NCI-H1436 treated with DMSO at 0.1 percent for 48 hours (cell line): ENCODE measurements around the gene FAM8A1.
"Not testable (repeated sequence)": the region's sequence is repeated elsewhere in the genome, so short reads cannot be mapped to it uniquely, and the experiment has no call there.

ENCODE experiments used
- DNase-seq: peaks from one replicate; lab custom pipeline; 2025; lab: John Stamatoyannopoulos, UW

The FAM8A1 gene, protein sequence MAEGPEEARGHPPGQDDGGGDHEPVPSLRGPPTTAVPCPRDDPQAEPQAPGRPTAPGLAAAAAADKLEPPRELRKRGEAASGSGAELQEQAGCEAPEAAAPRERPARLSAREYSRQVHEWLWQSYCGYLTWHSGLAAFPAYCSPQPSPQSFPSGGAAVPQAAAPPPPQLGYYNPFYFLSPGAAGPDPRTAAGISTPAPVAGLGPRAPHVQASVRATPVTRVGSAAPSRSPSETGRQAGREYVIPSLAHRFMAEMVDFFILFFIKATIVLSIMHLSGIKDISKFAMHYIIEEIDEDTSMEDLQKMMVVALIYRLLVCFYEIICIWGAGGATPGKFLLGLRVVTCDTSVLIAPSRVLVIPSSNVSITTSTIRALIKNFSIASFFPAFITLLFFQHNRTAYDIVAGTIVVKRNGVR

GRCh38 chr6:17599877-17600526, at the start of gene FAM8A1:
Gene FAM8A1, plus strand, starts transcription at chr6:17600302. Its CDS starts 108 bp downstream, at chr6:17600410.
- DNase-seq, result peak; percentile 46

DNA sequence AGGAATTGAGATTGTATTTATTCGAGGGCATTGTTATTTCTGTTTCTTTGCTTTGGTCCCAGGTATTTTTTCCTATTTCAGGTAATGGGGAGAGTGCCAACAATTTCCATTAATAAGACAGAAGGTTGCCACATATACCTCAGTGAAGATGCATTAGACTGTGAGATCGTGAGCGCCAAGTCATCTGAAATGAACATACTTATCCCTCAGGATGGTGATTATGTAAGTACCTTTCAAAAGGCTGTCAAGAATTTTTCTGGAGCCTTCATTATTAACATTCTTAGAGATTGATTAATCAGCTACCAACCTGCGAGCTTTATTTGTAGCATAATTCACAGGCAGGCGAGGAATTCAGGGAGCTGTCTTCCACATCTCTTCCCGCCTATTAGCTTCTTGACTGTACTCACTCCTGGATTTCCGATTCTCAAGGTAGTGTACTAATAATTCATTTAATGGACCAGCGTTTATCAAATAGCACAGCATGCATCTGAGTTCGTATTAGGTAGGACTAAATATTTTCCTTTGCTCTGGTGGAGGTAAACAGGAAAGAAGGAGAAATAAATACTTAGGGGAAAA, 48.6 kb upstream of the FAM8A1 start:
- DNase-seq, result no peak

- DNase-seq, result no peak
Measured at GRCh38 chr6:17552861-17553260, 47.2 kb upstream of the FAM8A1 start.

GRCh38 chr6:17556014-17556413, 44.1 kb upstream of the FAM8A1 start:
- DNase-seq, result no peak

GRCh38 chr6:17562636-17563035, 37.5 kb upstream of the FAM8A1 start:
- no peak for DNase-seq

GRCh38 chr6:17565399-17565798, 34.7 kb upstream of the FAM8A1 start:
- DNase-seq, result no peak

GRCh38 chr6:17574866-17575560, 25.1 kb upstream of the FAM8A1 start:
- DNase-seq, result no peak

DNA sequence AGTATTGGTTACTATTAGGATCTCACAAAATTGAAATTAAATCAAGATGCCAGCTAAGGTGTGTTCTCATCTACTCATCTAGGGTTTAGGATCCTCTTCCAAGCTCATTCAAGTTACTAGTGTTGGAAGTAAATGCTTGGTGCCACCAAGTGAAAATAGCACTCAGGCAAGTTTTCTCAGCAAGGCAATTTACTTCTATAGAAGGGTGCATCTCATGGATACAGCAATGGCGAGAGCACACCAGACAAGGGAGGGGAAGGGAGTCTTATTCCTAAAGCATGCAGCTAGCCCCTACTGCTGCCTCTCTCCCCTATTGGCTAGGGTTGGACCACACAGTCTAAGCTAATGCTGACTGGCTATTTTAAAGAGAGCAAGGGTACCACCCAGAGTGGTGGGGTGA, 23.0 kb upstream of the FAM8A1 start:
- no peak for DNase-seq

DNA sequence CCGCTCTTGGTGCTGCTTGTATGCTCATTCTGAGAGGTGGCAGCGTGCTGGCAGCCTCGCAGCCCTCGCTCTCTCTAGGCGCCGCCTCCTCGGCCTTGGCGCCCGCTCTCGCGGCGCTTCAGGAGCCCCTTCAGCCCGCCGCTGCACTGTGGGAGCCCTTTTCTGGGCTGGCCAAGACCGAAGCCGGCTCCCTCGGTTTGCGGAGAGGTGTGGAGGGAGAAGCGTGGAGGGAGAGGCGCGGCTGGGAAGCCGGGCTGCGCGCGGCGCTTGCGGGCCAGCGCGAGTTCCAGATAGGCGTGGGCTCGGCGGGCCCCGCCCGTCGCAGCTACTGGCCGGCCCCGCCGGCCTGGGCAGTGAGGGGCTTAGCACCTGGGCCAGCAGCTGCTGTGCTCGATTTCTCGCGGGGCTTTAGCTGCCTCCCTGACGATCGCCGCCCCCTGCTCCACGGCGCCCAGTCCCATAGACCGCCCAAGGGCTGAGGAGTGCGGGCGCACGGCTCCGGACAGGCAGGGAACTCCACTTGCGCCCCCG, 19.5 kb upstream of the FAM8A1 start:
- DNase-seq, result no peak

DNA sequence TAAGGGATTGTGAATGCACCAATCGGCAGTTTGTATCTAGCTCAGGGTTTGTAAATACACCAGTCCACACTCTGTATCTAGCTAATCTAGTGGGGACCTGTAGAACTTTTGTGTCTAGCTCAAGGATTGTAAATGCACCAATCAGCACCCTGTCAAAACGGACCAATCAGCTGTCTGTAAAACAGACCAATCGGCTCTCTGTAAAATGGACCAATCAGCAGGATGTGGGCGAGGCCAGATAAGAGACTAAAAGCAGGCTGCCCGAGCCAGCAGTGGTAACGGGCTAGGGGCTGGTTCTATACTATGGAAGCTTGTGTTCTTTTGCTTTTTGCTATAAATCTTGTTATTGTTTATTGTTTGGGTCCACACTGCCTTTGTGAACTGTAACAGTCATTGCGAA, 18.8 kb upstream of the FAM8A1 start:
- DNase-seq, result not testable (repeated sequence)

- no peak for DNase-seq
Measured at GRCh38 chr6:17583811-17584210, 16.3 kb upstream of the FAM8A1 start.

GRCh38 chr6:17584241-17584803, 15.8 kb upstream of the FAM8A1 start:
- peak; percentile 43 for DNase-seq

DNA sequence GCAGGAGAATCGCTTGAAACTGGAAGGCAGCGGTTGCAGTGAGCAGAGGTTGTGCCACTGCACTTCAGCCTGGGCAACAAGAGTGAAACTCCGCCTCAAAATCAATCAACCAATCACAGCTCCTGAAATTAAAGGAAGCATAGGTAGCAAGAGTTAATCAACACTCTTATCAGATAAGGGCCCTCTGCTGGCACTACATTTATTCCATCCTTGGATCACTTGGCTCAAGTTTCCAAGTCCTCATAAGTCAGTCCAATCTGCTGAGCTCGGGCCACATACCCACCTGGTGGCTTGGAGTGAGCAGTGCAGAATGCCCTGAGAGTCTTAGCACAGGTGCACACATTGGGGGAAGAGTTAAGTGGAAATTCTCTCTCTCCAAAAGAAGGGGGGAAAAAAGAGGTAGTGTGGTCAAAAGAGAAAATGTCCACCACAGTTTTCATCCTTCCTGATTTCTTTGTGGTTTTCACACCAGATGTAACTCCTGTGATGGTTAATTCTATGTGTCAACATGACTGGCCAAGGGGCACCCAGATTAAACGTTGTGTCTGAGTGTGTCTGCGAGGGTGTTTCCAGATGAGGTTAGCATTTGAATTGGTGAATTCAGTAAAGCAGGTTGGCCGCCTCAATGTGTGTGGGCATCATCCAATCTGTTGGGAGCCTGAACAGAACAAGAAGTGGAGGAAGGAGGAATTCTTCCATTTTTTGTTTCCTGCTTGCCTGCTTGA, 14.2 kb upstream of the FAM8A1 start:
- DNase-seq, result no peak

- DNase-seq, result not testable (repeated sequence)
Measured at GRCh38 chr6:17586623-17587022, 13.5 kb upstream of the FAM8A1 start.

DNA sequence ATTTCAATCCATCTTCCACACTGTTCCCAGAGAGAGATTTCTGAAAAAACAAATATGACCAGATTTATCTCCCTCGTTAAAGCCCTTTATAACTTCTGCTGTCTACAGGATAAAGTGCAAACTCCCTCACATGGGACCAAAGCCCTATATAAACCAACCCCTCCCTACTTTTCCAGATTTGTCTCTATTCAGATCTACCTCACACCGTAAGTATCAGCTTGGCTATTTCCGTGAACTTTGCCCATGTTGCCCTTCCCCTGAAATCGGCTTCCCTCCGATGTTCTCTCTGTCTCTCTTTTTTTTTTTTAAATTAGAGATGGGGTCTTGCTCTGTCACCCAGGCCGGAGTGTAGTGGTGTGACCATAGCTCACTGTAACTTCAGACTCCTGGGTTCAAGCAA, 12.1 kb upstream of the FAM8A1 start:
- DNase-seq, result no peak

GRCh38 chr6:17589406-17590096, 10.6 kb upstream of the FAM8A1 start:
- DNase-seq, result no peak

- DNase-seq, result no peak
Measured at GRCh38 chr6:17591287-17591686, 8.8 kb upstream of the FAM8A1 start.

GRCh38 chr6:17593246-17593645, 6.9 kb upstream of the FAM8A1 start:
- no peak for DNase-seq

DNA sequence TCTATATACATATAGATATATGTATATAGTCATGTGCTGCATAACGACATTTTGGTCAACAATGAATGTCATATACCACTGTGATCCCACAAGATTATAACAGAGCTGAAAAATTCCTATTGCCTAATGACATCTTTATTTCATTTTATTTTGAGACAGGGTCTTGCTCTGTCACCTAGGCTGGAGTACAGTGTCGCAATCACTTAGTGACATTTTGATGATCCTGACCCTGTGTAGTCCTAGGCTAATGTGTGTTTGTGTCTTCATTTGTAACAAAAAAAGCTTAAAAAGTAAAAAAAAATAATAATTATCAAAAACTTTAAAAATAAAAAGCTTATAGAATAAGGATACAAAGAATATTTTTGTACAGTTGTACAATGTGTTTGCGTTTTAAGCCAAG, 4.0 kb upstream of the FAM8A1 start:
- no peak for DNase-seq

DNA sequence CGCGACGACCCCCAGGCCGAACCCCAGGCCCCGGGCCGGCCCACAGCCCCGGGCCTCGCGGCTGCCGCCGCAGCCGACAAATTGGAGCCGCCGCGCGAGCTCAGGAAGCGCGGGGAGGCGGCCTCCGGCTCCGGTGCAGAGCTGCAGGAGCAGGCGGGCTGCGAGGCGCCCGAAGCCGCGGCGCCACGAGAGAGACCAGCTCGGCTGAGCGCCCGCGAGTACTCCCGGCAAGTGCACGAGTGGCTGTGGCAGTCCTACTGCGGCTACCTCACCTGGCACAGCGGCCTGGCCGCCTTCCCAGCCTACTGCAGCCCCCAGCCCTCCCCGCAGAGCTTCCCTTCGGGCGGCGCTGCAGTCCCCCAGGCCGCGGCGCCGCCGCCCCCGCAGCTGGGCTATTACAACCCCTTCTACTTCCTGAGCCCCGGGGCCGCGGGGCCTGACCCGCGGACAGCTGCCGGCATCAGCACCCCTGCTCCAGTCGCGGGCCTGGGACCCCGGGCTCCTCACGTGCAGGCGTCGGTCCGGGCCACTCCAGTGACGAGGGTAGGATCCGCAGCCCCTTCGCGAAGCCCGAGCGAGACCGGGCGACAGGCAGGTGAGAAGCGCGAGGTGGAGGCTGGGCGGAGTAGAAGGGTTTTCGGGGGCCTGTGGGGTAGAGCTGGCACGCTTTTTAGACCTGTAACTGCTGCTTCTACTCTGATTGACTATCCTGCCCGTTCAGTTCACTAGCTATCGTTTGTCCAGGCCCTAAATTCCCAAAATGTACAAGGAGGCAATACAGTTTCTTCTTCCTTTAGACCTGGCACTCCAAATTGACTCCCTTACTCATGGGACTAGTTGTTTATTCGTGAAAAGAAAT, 654 bp downstream of the FAM8A1 start:
- no peak for DNase-seq
